Spleen (tissue), 11 donors: Measurements from ENCODE around the gene EXOC3. TPM values are rescaled to one million over a fixed set of nuclear protein-coding genes. Genes with fewer than 3 reads are reported as not detected.

Experiments used
- DNase-seq: peaks from one replicate; pipeline ENCODE4 v3.0.0-alpha.2; 2020
- H3K27ac ChIP-seq, 8 donors: fragments of 200-600 bp; sonication (generic) in 7 of 8; 1 replicate in 4 of 8; 2 replicates in 4 of 8; pipeline versions ENCODE4 v1.5.0 to v1.8.0; 2016 to 2021; ENCODE audit warnings: inconsistent platforms in 4 of 8, mild to moderate bottlenecking in 4 of 8, moderate library complexity in 1 of 8
- H3K27me3 ChIP-seq, 7 donors: fragments of 200-600 bp; sonication (generic) in 6 of 7; replicated peaks in 1 of 7; 1 replicate in 4 of 7; 2 replicates in 3 of 7; pipeline versions ENCODE4 v1.5.0 to v1.8.0; 2016 to 2021; ENCODE audit warnings: inconsistent platforms in 3 of 7, mild to moderate bottlenecking in 1 of 7
- H3K36me3 ChIP-seq, 6 donors: fragments of 200-600 bp; sonication (generic) in 5 of 6; 1 replicate in 4 of 6; 2 replicates in 2 of 6; pipeline versions ENCODE4 v1.5.0 to v1.8.0; 2016 to 2021; ENCODE audit warnings: inconsistent platforms in 2 of 6
- H3K4me1 ChIP-seq, 6 donors: fragments of 200-600 bp; sonication (generic) in 5 of 6; 1 replicate in 3 of 6; 2 replicates in 3 of 6; pipeline versions ENCODE4 v1.5.0 to v1.8.0; 2016 to 2021; ENCODE audit warnings: inconsistent platforms in 3 of 6
- H3K4me3 ChIP-seq, 8 donors: fragments of 200-600 bp; sonication (generic) in 7 of 8; 1 replicate in 4 of 8; 2 replicates in 4 of 8; pipeline versions ENCODE4 v1.5.0 to v1.8.0; 2016 to 2021; ENCODE audit warnings: inconsistent platforms in 4 of 8, mild to moderate bottlenecking in 4 of 8, moderate library complexity in 2 of 8
- H3K9me3 ChIP-seq, 8 donors: fragments of 200-600 bp; sonication (generic) in 7 of 8; 1 replicate in 4 of 8; 2 replicates in 4 of 8; pipeline versions ENCODE4 v1.5.0 to v1.8.0; 2016 to 2021; ENCODE audit warnings: inconsistent platforms in 4 of 8
- CTCF ChIP-seq, 11 experiments: fragments of 200-600 bp in 7 of 11; fragments of 450-650 bp in 4 of 11; sonication (generic) in 4 of 11; IDR thresholded peaks in 8 of 11; conservative IDR thresholded peaks in 3 of 11; 1 replicate in 7 of 11; 2 replicates in 4 of 11; pipeline versions ENCODE4 v1.4.0 to v1.8.0; 2016 to 2021; ENCODE audit warnings: antibody characterized with exemption in 11 of 11, inconsistent platforms in 4 of 11, mild to moderate bottlenecking in 1 of 11
- POLR2A ChIP-seq, 3 donors: fragments of 450-650 bp; IDR thresholded peaks; one replicate each; pipeline ENCODE4 v1.5.1; 2017; ENCODE audit warnings: antibody characterized with exemption in 3 of 3, mild to moderate bottlenecking in 1 of 3
- POLR2AphosphoS5 ChIP-seq, 3 donors: sonication (generic); formaldehyde crosslinking; IDR thresholded peaks; one replicate each; pipeline ENCODE4 v1.5.1; 2017; ENCODE audit warnings: antibody characterized with exemption in 3 of 3
- WGBS, 5 donors: extraction: QIAGEN DNeasy Blood & Tissue Kit in 3 of 5; methylation state at CpG; one replicate each; pipeline versions ENCODE4 v1.1.5 to v1.1.7; 2013 to 2018; 5-methylcytosine and 5-hydroxymethylcytosine counted together
- intact Hi-C: fragments of 100-400 bp; cut with DNase I; formaldehyde crosslinking; loops from one replicate; pipeline ENCODE4 v1.15.0; 2023; ENCODE audit warnings: low total_unique reads
- polyA plus RNA-seq, 3 donors: library from polyadenylated mRNA; stranded (reverse); fragments of 200-250 nt; gene quantifications; one replicate each; pipeline ENCODE4 v1.2.1, GENCODE V29; 2013
- total RNA-seq, 7 donors: library from RNA; depleted of rRNA in 3 of 7; stranded (reverse); fragments of >200 nt in 3 of 7; fragmentation: NEBNext Ultra II Directional in 4 of 7; extraction: Animal tissue kit (Norgen Biotek cat#: 25700) in 4 of 7; gene quantifications; one replicate each; pipeline versions ENCODE4 v1.1.0 to v1.2.1, GENCODE V29; 2016 to 2021
- donor health status: healthy with polysubstance abuse.
- donor health status: DM: no; HTN: no; CAD: no; lungs with moderate emphysema.
- donor health status: DM: no; HTN: no; CAD: no.
- donor health status: Bipolar disorder and iron deficiency.
- donor health status: healthy.
- donor health status: DM: no; HTN: no; CAD: no.
- donor health status: DM: yes; HTN: yes; CAD: no.

EXOC3 gene
- total and polyA plus RNA-seq, 10 donors, result 22.7 to 87.0 (median 71.0) TPM

- Histone ChIP-seq H3K27ac (no peak overlapping the region), H3K4me3 (no peak overlapping the region), H3K36me3 (no peaks in the 10 kb centered on the region), H3K4me1 (peaks cover 0 to 5% (median 0%) of the 10 kb centered on the region in 6 donors), H3K27me3 (peaks cover 0 to 86% (median 26%) of the 10 kb centered on the region in 7 donors), H3K9me3 (no peaks in the 10 kb centered on the region)
- intact Hi-C loops, result no loop called here
- DNase-seq, result no peak
- WGBS, 5 donors, result 56 to 60% (median 58%) methylated on average over 21 to 31 of the region's 31 CpGs
- TF ChIP-seq CTCF (IDR thresholded peaks at IDR 0.05 in 8 of 11, conservative IDR thresholded peaks at IDR 0.05 in 3 of 11) (no peak), POLR2AphosphoS5 (IDR thresholded peaks at IDR 0.05) (no peak), POLR2A (IDR thresholded peaks at IDR 0.05) (no peak)
These were observed 70.5 kb downstream of the EXOC3 start for GRCh38 chr5:513216-514100.

- peaks cover 0 to 89% (median 29%) of the 10 kb centered on the region in 7 donors for H3K27me3 ChIP-seq
These were observed 71.1 kb downstream of the EXOC3 start for GRCh38 chr5:514101-514485.

GRCh38 chr5:514673-515072 lies 71.7 kb downstream of the EXOC3 start:
- Histone ChIP-seq H3K9me3 (no peaks in the 10 kb centered on the region), H3K4me3 (no peak overlapping the region), H3K4me1 (peaks cover 0 to 5% (median 0%) of the 10 kb centered on the region in 6 donors), H3K27me3 (peaks cover 0 to 93% (median 35%) of the 10 kb centered on the region in 7 donors), H3K36me3 (no peaks in the 10 kb centered on the region), H3K27ac (no peak overlapping the region)
- intact Hi-C loops, result no loop called here
- DNase-seq, result no peak
- TF ChIP-seq POLR2A (IDR thresholded peaks at IDR 0.05), result no peak
- no peak for TF ChIP-seq POLR2AphosphoS5 (IDR thresholded peaks at IDR 0.05)
- TF ChIP-seq CTCF (IDR thresholded peaks at IDR 0.05 in 8 of 11, conservative IDR thresholded peaks at IDR 0.05 in 3 of 11), result no peak
- 65 to 78% (median 73%) methylated on average over 5 to 8 of the region's 8 CpGs for WGBS, 5 donors

More at GRCh38 chr5:514101-514485, 71.1 kb downstream of the EXOC3 start:
- H3K36me3 ChIP-seq, result no peaks in the 10 kb centered on the region
- H3K4me3 ChIP-seq, result no peak overlapping the region
- no peak for DNase-seq
- peaks cover 0 to 5% (median 0%) of the 10 kb centered on the region in 6 donors for H3K4me1 ChIP-seq
- H3K27ac ChIP-seq, result no peak overlapping the region
- TF ChIP-seq POLR2AphosphoS5 (IDR thresholded peaks at IDR 0.05) (no peak), POLR2A (IDR thresholded peaks at IDR 0.05) (no peak), CTCF (IDR thresholded peaks at IDR 0.05 in 8 of 11, conservative IDR thresholded peaks at IDR 0.05 in 3 of 11) (no peak)
- intact Hi-C loops, result no loop called here
- H3K9me3 ChIP-seq, result no peaks in the 10 kb centered on the region
- WGBS, 5 donors, result 68 to 83% (median 74%) methylated on average over 6 to 12 of the region's 12 CpGs

GRCh38 chr5:515273-515836 lies 72.4 kb downstream of the EXOC3 start:
- DNase-seq, result no peak
- WGBS, 5 donors, result 44 to 62% (median 52%) methylated on average over 10 to 11 of the region's 11 CpGs

More at GRCh38 chr5:515273-515836, 72.4 kb downstream of the EXOC3 start:
- Histone ChIP-seq H3K4me3 (no peak overlapping the region), H3K27me3 (peaks cover 0 to 93% (median 40%) of the 10 kb centered on the region in 7 donors), H3K27ac (no peak overlapping the region), H3K36me3 (no peaks in the 10 kb centered on the region), H3K9me3 (no peaks in the 10 kb centered on the region), H3K4me1 (peaks cover 0 to 5% (median 0%) of the 10 kb centered on the region in 6 donors)
- intact Hi-C loops, result no loop called here
- TF ChIP-seq POLR2A (IDR thresholded peaks at IDR 0.05) (no peak), POLR2AphosphoS5 (IDR thresholded peaks at IDR 0.05) (no peak), CTCF (IDR thresholded peaks at IDR 0.05 in 8 of 11, conservative IDR thresholded peaks at IDR 0.05 in 3 of 11) (no peak)
